NCI-H2107 (cell line): ENCODE data around the gene NUDT14.

Experiments
- DNase-seq: peaks from one replicate; lab custom pipeline; 2025; lab: John Stamatoyannopoulos, UW

Gene NUDT14

GRCh38 chr14:105158794-105159193 lies 22.3 kb downstream of the NUDT14 start:
- DNase-seq: no peak

GRCh38 chr14:105157872-105158271 lies 23.2 kb downstream of the NUDT14 start:
- no peak for DNase-seq

- no peak for DNase-seq
Observed at GRCh38 chr14:105156414-105157375, 24.4 kb downstream of the NUDT14 start.

GRCh38 chr14:105155681-105156413 lies 25.3 kb downstream of the NUDT14 start:
- DNase-seq: no peak

- no peak for DNase-seq
Observed at GRCh38 chr14:105155071-105155651, 26.0 kb downstream of the NUDT14 start.

- no peak for DNase-seq
Observed at GRCh38 chr14:105154476-105154871, 26.6 kb downstream of the NUDT14 start.

- DNase-seq: no peak
Observed at GRCh38 chr14:105153739-105154475, 27.2 kb downstream of the NUDT14 start.

- no peak for DNase-seq
Observed at GRCh38 chr14:105153331-105153731, 27.8 kb downstream of the NUDT14 start.

GRCh38 chr14:105152794-105153241 lies 28.3 kb downstream of the NUDT14 start:
- no peak for DNase-seq

GRCh38 chr14:105151838-105152793 lies 29.0 kb downstream of the NUDT14 start:
- no peak for DNase-seq

- no peak for DNase-seq
Observed at GRCh38 chr14:105151084-105151837, 29.9 kb downstream of the NUDT14 start.

- no peak for DNase-seq
Observed at GRCh38 chr14:105150368-105151083, 30.6 kb downstream of the NUDT14 start.

GRCh38 chr14:105150026-105150367 lies 31.1 kb downstream of the NUDT14 start:
- no peak for DNase-seq

GRCh38 chr14:105149146-105149781 lies 31.8 kb downstream of the NUDT14 start:
- DNase-seq: no peak

GRCh38 chr14:105148604-105149145 lies 32.4 kb downstream of the NUDT14 start:
- DNase-seq: no peak

- DNase-seq: no peak
Observed at GRCh38 chr14:105147671-105148603, 33.2 kb downstream of the NUDT14 start.

GRCh38 chr14:105146976-105147635 lies 34.0 kb downstream of the NUDT14 start:
- no peak for DNase-seq
